GM10266 (cell line): ENCODE results near the gene EEFSEC.

Experiments
- DNase-seq: peaks from one replicate; pipeline ENCODE4 v3.0.0; 2012; ENCODE audit errors: extremely low spot score
- TF ChIP-seq, protein P1 (sequence below): IDR thresholded peaks from 2 replicates; pipeline ENCODE4 v1.5.1; 2012; ENCODE audit warnings: mild to moderate bottlenecking, low read depth; ENCODE audit not compliant: control insufficient read depth, insufficient read depth; ENCODE audit errors: missing control alignments

The EEFSEC gene

DNA sequence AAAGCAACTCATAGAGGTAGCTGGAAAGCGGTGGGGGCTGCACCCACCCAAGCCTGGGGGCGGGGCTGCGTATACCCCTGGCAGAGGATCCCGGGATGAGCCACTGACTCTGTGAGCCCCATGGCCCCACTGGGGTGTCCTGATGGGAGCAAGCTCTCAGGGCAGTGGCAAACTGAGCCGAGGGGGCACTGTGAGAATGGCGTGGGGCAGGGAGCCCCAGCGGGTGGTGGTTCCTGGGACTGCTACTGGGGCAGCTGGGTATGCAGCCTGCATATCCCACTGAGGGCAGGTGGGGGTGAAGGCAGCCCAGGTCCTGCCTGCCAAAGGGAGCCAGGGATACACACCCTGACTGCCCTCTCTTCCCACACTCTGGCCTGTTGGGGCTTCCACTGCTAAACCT lies 254.0 kb downstream of the EEFSEC start:
- TF ChIP-seq, protein P1, sequence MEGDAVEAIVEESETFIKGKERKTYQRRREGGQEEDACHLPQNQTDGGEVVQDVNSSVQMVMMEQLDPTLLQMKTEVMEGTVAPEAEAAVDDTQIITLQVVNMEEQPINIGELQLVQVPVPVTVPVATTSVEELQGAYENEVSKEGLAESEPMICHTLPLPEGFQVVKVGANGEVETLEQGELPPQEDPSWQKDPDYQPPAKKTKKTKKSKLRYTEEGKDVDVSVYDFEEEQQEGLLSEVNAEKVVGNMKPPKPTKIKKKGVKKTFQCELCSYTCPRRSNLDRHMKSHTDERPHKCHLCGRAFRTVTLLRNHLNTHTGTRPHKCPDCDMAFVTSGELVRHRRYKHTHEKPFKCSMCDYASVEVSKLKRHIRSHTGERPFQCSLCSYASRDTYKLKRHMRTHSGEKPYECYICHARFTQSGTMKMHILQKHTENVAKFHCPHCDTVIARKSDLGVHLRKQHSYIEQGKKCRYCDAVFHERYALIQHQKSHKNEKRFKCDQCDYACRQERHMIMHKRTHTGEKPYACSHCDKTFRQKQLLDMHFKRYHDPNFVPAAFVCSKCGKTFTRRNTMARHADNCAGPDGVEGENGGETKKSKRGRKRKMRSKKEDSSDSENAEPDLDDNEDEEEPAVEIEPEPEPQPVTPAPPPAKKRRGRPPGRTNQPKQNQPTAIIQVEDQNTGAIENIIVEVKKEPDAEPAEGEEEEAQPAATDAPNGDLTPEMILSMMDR = no peak
- no peak for DNase-seq

DNA sequence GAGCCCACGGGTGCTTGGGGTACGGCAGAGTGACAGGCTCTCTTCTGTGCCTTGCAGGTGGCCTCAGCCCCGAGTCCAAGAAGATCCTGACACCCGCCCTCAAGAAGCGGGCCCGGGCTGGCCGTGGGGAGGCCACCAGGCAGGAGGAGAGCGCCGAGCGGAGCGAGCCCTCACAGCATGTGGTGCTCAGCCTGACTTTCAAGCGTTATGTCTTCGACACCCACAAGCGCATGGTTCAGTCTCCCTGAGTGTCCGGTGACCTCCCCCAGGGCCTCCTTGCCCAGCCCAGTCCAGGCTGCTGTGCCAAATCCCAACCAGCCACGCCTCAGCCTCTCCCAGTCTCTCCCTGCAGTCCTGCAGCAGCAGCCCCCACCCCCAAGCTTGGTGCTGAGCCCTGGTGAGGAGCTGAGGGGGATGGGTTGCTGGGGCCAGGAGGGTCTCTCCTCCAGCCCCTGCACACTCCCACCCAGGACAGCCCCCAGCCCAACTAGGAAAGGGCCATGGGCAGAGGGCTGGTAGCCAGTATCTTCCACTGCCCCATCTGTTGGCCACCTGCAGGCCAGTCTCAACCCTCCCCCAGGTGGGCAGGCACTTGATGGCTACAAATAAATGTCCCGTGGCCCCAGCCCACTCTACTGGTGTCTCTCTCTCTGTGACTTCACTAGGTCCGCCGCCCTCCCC lies 254.9 kb downstream of the EEFSEC start:
- no peak for DNase-seq
- TF ChIP-seq, protein P1 = no peak

DNA sequence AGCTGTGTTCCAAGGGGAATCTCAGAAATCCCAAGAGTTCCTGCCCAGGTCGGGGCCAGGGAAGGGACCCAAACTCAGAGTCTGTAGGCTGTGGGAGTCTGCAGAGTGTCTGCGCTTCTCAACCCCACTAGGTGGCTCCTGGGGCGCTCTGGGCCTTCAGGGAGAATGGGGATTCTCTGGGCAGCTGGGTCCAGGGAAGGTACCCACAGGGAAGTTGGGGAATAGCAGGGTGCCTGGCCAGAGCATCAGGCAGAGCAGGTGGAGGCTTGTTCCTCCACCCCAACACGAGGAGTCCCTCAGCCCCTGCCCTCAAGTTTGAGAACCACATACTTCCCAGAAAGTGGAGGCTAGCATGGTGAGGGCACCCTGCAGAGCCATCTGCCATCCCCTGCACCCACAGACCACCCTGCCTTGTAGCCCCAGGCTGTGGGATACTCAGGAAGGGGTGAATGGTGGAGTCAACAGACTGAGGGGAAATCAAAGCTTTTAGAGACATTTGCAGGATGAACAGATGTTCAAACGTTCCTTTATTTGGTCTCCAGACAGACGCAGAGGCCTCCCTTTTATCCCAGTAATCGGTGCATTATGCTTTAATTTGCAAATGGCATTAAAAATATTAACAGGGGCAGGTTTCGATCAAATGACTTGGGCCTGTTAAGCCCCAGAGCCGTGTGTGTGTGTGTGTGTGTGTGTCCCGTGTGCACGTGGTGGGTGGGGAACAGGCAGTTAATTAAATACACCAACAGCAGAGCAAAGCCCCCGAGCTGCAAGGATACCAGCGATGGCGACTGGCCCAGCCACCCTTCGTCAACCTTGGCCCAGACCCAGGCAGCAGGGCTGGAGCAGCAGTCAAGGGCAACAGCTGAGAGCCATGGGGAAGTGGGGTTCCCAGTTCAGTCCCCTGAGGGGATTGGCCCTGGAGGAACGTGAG lies 255.7 kb downstream of the EEFSEC start:
- TF ChIP-seq, protein P1 = no peak
- DNase-seq = no peak

GRCh38 chr3:128409624-128410581 lies 256.6 kb downstream of the EEFSEC start:
- TF ChIP-seq, protein P1 = no peak
- DNase-seq = no peak

- TF ChIP-seq, protein P1 = no peak
- DNase-seq = no peak
Observed at GRCh38 chr3:128410669-128411573, 257.6 kb downstream of the EEFSEC start.

DNA sequence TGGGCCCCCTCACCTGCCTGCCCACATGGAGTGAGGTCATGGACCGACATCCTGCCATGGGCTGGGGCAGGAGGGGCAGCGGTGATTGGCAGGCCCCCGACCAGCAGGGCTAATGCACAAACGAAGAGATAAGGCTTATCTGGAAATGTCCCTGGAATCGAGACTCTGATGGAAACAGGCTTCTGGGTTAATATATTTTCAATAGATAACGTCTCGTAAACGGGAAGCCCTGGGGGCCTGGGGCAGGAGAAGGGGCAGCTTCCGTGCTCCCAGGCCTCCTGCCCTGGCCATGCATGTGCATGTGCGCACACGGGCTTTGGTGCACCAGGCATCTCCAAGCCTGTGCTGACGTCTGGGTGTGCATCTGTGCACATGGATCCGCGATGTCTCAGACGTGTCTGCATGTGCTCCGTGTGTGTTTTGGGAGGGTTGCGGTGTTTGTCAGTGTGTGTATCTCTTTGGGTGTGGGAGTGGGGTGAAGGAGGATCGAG lies 258.3 kb downstream of the EEFSEC start:
- no peak for DNase-seq
- TF ChIP-seq, protein P1 = no peak
